ENCODE data around the gene SSBP3.
"Not testable (repeated sequence)": the region's sequence is repeated elsewhere in the genome, so short reads cannot be mapped to it uniquely, and the experiment has no call there.

Gene SSBP3

GRCh38 chr1:54357967-54358366 is 48.2 kb downstream of the SSBP3 start:
- Histone ChIP-seq H3K36me3 (ENCODE audit: control insufficient read depth, insufficient read depth, low read length, severe bottlenecking) (peaks cover 10% of the 10 kb centered on the region), H3K9ac (ENCODE audit: low read length) (no peak overlapping the region), H3K9me3 (ENCODE audit: control insufficient read depth, low read length) (no peaks in the 10 kb centered on the region), H3K4me1 (ENCODE audit: control insufficient read depth, insufficient read depth, low read length) (peaks cover 5% of the 10 kb centered on the region), H3K27me3 (replicated peaks; ENCODE audit: control insufficient read depth, insufficient read depth, low read length) (no peaks in the 10 kb centered on the region), H3K4me3 (ENCODE audit: low read length) (no peak overlapping the region)
- DNase-seq (ENCODE audit: low read depth): no peak

GRCh38 chr1:54356680-54357147 is 49.5 kb downstream of the SSBP3 start:
- Histone ChIP-seq H3K36me3 (ENCODE audit: control insufficient read depth, insufficient read depth, low read length, severe bottlenecking) (peaks cover 10% of the 10 kb centered on the region), H3K4me1 (ENCODE audit: control insufficient read depth, insufficient read depth, low read length) (peaks cover 2% of the 10 kb centered on the region), H3K27me3 (replicated peaks; ENCODE audit: control insufficient read depth, insufficient read depth, low read length) (no peaks in the 10 kb centered on the region), H3K4me3 (ENCODE audit: low read length) (no peak overlapping the region), H3K9me3 (ENCODE audit: control insufficient read depth, low read length) (no peaks in the 10 kb centered on the region), H3K9ac (ENCODE audit: low read length) (no peak overlapping the region)
- no peak for DNase-seq (ENCODE audit: low read depth)

GRCh38 chr1:54355931-54356679 is 50.1 kb downstream of the SSBP3 start:
- Histone ChIP-seq H3K4me1 (ENCODE audit: control insufficient read depth, insufficient read depth, low read length) (peaks cover 2% of the 10 kb centered on the region), H3K4me3 (ENCODE audit: low read length) (no peak overlapping the region), H3K36me3 (ENCODE audit: control insufficient read depth, insufficient read depth, low read length, severe bottlenecking) (peaks cover 10% of the 10 kb centered on the region), H3K9ac (ENCODE audit: low read length) (no peak overlapping the region), H3K27me3 (replicated peaks; ENCODE audit: control insufficient read depth, insufficient read depth, low read length) (no peaks in the 10 kb centered on the region), H3K9me3 (ENCODE audit: control insufficient read depth, low read length) (no peaks in the 10 kb centered on the region)
- no peak for DNase-seq (ENCODE audit: low read depth)

GRCh38 chr1:54354899-54355298 is 51.3 kb downstream of the SSBP3 start:
- Histone ChIP-seq H3K9me3 (ENCODE audit: control insufficient read depth, low read length) (no peaks in the 10 kb centered on the region), H3K4me1 (ENCODE audit: control insufficient read depth, insufficient read depth, low read length) (peaks cover 2% of the 10 kb centered on the region), H3K27me3 (replicated peaks; ENCODE audit: control insufficient read depth, insufficient read depth, low read length) (no peaks in the 10 kb centered on the region), H3K4me3 (ENCODE audit: low read length) (no peak overlapping the region), H3K9ac (ENCODE audit: low read length) (no peak overlapping the region), H3K36me3 (ENCODE audit: control insufficient read depth, insufficient read depth, low read length, severe bottlenecking) (peaks cover 10% of the 10 kb centered on the region)
- DNase-seq (ENCODE audit: low read depth): no peak

GRCh38 chr1:54353959-54354358 is 52.2 kb downstream of the SSBP3 start:
- H3K9ac ChIP-seq (ENCODE audit: low read length): no peak overlapping the region
- H3K36me3 ChIP-seq (ENCODE audit: control insufficient read depth, insufficient read depth, low read length, severe bottlenecking): peaks cover 10% of the 10 kb centered on the region
- no peaks in the 10 kb centered on the region for H3K27me3 ChIP-seq (replicated peaks; ENCODE audit: control insufficient read depth, insufficient read depth, low read length)
- no peak overlapping the region for H3K4me3 ChIP-seq (ENCODE audit: low read length)
- H3K9me3 ChIP-seq (ENCODE audit: control insufficient read depth, low read length): no peaks in the 10 kb centered on the region
- DNase-seq (ENCODE audit: low read depth): no peak
- peaks cover 2% of the 10 kb centered on the region for H3K4me1 ChIP-seq (ENCODE audit: control insufficient read depth, insufficient read depth, low read length)

GRCh38 chr1:54352755-54353154 is 53.4 kb downstream of the SSBP3 start:
- no peak overlapping the region for H3K4me3 ChIP-seq (ENCODE audit: low read length)
- H3K36me3 ChIP-seq (ENCODE audit: control insufficient read depth, insufficient read depth, low read length, severe bottlenecking): peaks cover 7% of the 10 kb centered on the region
- peaks cover 2% of the 10 kb centered on the region for H3K4me1 ChIP-seq (ENCODE audit: control insufficient read depth, insufficient read depth, low read length)
- H3K9ac ChIP-seq (ENCODE audit: low read length): no peak overlapping the region
- no peaks in the 10 kb centered on the region for H3K27me3 ChIP-seq (replicated peaks; ENCODE audit: control insufficient read depth, insufficient read depth, low read length)
- no peaks in the 10 kb centered on the region for H3K9me3 ChIP-seq (ENCODE audit: control insufficient read depth, low read length)
- DNase-seq (ENCODE audit: low read depth): no peak

- H3K36me3 ChIP-seq (ENCODE audit: control insufficient read depth, insufficient read depth, low read length, severe bottlenecking): peaks cover 5% of the 10 kb centered on the region
- no peak overlapping the region for H3K4me3 ChIP-seq (ENCODE audit: low read length)
- no peak overlapping the region for H3K9ac ChIP-seq (ENCODE audit: low read length)
- no peaks in the 10 kb centered on the region for H3K9me3 ChIP-seq (ENCODE audit: control insufficient read depth, low read length)
- DNase-seq (ENCODE audit: low read depth): no peak
- H3K4me1 ChIP-seq (ENCODE audit: control insufficient read depth, insufficient read depth, low read length): peaks cover 2% of the 10 kb centered on the region
- H3K27me3 ChIP-seq (replicated peaks; ENCODE audit: control insufficient read depth, insufficient read depth, low read length): no peaks in the 10 kb centered on the region
Observed at GRCh38 chr1:54350360-54350759, 55.8 kb downstream of the SSBP3 start.

GRCh38 chr1:54348700-54349021 is 57.5 kb downstream of the SSBP3 start:
- Histone ChIP-seq H3K4me1 (ENCODE audit: control insufficient read depth, insufficient read depth, low read length) (peaks cover 2% of the 10 kb centered on the region), H3K9ac (ENCODE audit: low read length) (no peak overlapping the region), H3K9me3 (ENCODE audit: control insufficient read depth, low read length) (no peaks in the 10 kb centered on the region), H3K36me3 (ENCODE audit: control insufficient read depth, insufficient read depth, low read length, severe bottlenecking) (peaks cover 9% of the 10 kb centered on the region), H3K4me3 (ENCODE audit: low read length) (no peak overlapping the region), H3K27me3 (replicated peaks; ENCODE audit: control insufficient read depth, insufficient read depth, low read length) (no peaks in the 10 kb centered on the region)
- no peak for DNase-seq (ENCODE audit: low read depth)

- DNase-seq (ENCODE audit: low read depth): no peak
- peaks cover 9% of the 10 kb centered on the region for H3K36me3 ChIP-seq (ENCODE audit: control insufficient read depth, insufficient read depth, low read length, severe bottlenecking)
Observed at GRCh38 chr1:54347955-54348699, 58.1 kb downstream of the SSBP3 start.

GRCh38 chr1:54347261-54347954 is 58.8 kb downstream of the SSBP3 start:
- Histone ChIP-seq H3K4me1 (ENCODE audit: control insufficient read depth, insufficient read depth, low read length) (peaks cover under 1% of the 10 kb centered on the region), H3K9me3 (ENCODE audit: control insufficient read depth, low read length) (no peaks in the 10 kb centered on the region), H3K27me3 (replicated peaks; ENCODE audit: control insufficient read depth, insufficient read depth, low read length) (no peaks in the 10 kb centered on the region), H3K4me3 (ENCODE audit: low read length) (no peak overlapping the region), H3K9ac (ENCODE audit: low read length) (no peak overlapping the region), H3K36me3 (ENCODE audit: control insufficient read depth, insufficient read depth, low read length, severe bottlenecking) (peaks cover 9% of the 10 kb centered on the region)
- DNase-seq (ENCODE audit: low read depth): no peak

More at GRCh38 chr1:54347955-54348699, 58.1 kb downstream of the SSBP3 start:
- no peak overlapping the region for H3K4me3 ChIP-seq (ENCODE audit: low read length)
- no peaks in the 10 kb centered on the region for H3K9me3 ChIP-seq (ENCODE audit: control insufficient read depth, low read length)
- H3K9ac ChIP-seq (ENCODE audit: low read length): no peak overlapping the region
- H3K4me1 ChIP-seq (ENCODE audit: control insufficient read depth, insufficient read depth, low read length): peaks cover 2% of the 10 kb centered on the region
- H3K27me3 ChIP-seq (replicated peaks; ENCODE audit: control insufficient read depth, insufficient read depth, low read length): no peaks in the 10 kb centered on the region

- not testable (repeated sequence) for H3K9me3 ChIP-seq (ENCODE audit: control insufficient read depth, low read length); H3K36me3 ChIP-seq (ENCODE audit: control insufficient read depth, insufficient read depth, low read length, severe bottlenecking); H3K9ac ChIP-seq (ENCODE audit: low read length); H3K27me3 ChIP-seq (replicated peaks; ENCODE audit: control insufficient read depth, insufficient read depth, low read length); H3K4me3 ChIP-seq (ENCODE audit: low read length); H3K4me1 ChIP-seq (ENCODE audit: control insufficient read depth, insufficient read depth, low read length); DNase-seq (ENCODE audit: low read depth)
Observed at GRCh38 chr1:54345548-54345947, 60.6 kb downstream of the SSBP3 start.

Data from adipocyte (in vitro differentiated cells).